ENCODE measurements around the gene PTK7. TPM values are rescaled to one million over a fixed set of nuclear protein-coding genes. Genes with fewer than 3 reads are reported as not detected.

Gene PTK7
- total and polyA plus RNA-seq, 7 donors, result 0.17 to 1.6 (median 0.67) TPM

DNA sequence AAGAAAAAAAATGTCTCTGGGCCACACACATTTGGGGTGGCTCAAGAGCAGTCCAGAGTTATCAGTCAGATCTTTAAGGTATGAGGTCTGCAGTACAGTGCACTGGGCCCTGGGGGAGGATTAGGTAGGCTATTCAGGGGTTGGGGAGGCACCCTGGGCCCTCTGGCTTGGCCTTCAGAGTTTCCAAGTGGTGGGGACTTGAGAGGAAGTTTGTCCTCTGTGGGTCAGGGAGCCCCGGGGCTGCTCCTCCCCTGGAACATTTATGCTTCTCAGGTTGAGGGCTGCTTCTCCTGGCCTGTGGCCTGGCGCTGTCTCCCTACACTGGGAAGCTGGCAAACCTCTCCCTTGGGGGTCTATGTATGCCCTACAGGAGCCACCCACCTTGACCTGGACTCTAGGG lies 46.0 kb downstream of the PTK7 start:
- DNase-seq (no peak), ATAC-seq (no peak)
- TF ChIP-seq, protein P1, sequence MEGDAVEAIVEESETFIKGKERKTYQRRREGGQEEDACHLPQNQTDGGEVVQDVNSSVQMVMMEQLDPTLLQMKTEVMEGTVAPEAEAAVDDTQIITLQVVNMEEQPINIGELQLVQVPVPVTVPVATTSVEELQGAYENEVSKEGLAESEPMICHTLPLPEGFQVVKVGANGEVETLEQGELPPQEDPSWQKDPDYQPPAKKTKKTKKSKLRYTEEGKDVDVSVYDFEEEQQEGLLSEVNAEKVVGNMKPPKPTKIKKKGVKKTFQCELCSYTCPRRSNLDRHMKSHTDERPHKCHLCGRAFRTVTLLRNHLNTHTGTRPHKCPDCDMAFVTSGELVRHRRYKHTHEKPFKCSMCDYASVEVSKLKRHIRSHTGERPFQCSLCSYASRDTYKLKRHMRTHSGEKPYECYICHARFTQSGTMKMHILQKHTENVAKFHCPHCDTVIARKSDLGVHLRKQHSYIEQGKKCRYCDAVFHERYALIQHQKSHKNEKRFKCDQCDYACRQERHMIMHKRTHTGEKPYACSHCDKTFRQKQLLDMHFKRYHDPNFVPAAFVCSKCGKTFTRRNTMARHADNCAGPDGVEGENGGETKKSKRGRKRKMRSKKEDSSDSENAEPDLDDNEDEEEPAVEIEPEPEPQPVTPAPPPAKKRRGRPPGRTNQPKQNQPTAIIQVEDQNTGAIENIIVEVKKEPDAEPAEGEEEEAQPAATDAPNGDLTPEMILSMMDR (IDR thresholded peaks at IDR 0.05), result no peak
- Histone ChIP-seq H3K4me3 (no peak overlapping the region), H3K27ac (no peak overlapping the region), H3K9me3 (no peaks in the 10 kb centered on the region), H3K27me3 (ENCODE audit: insufficient read depth in 3 of 3, low read length in 2 of 3) (no peaks in the 10 kb centered on the region), H3K4me1 (no peaks in the 10 kb centered on the region), H3K36me3 (ENCODE audit: insufficient read depth in 1 of 2, low read depth in 1 of 2) (no peaks in the 10 kb centered on the region)
- intact Hi-C loops (cut with DNase I), result loop anchor here in 1 of 2 donors (5.0 kb wide), 1 partner anchor 50 kb away; no protein-coding TSS in a partner anchor
- 64 to 74% (median 69%) methylated on average over 2 of the region's 2 CpGs for WGBS, 3 donors

DNA sequence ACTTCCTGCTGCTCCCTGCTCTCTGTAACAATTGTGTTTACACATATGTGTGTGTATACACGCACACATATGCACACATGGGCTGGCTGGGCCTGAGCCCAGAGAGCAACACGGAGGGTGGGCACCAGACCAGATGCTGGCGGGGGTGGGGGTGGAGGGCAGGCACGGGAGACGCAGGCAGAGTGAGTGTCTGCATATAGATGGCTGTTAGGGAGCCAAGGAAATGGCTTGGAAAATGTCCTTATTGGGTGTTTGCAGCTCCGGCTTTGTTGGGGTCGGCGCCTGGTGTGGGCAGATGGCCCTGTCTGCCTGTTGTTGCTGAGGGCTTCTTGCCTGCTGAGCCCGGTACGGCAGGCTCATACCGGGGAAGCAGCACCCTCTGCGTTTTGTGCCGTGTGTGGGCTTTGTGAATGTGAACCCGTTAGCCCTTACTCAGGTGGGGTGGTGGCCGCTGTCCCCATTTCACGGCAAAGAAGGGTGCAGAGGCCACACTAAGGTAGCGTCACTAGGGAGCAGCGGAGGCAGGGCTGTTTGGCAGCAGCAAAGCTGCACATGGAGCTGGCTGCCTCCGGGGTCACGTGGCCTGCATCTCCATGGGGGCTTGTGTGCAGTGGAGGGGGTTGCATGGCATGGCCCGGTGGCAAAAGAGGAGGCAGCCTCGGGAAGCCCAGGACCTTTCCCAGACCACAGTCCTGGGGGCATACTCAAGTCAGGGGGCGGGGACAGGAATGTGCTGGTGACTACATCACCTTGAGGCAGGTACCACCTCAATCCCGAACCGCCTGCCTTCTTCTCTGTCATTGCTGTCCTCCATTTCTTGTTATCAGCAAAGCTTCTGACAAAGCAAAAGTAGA lies 47.6 kb downstream of the PTK7 start:
- Histone ChIP-seq H3K27ac (no peak overlapping the region), H3K27me3 (ENCODE audit: insufficient read depth in 3 of 3, low read length in 2 of 3) (no peaks in the 10 kb centered on the region), H3K4me3 (no peak overlapping the region), H3K9me3 (no peaks in the 10 kb centered on the region), H3K4me1 (no peaks in the 10 kb centered on the region), H3K36me3 (ENCODE audit: insufficient read depth in 1 of 2, low read depth in 1 of 2) (no peaks in the 10 kb centered on the region)
- intact Hi-C loops (cut with DNase I), result loop anchor here in 1 of 2 donors (5.0 kb wide), 1 partner anchor 51 kb away; no protein-coding TSS in a partner anchor
- DNase-seq (no peak), ATAC-seq (no peak)
- 44 to 62% (median 49%) methylated on average over 24 to 25 of the region's 25 CpGs for WGBS, 3 donors
- TF ChIP-seq, protein P1 (IDR thresholded peaks at IDR 0.05), result no peak

DNA sequence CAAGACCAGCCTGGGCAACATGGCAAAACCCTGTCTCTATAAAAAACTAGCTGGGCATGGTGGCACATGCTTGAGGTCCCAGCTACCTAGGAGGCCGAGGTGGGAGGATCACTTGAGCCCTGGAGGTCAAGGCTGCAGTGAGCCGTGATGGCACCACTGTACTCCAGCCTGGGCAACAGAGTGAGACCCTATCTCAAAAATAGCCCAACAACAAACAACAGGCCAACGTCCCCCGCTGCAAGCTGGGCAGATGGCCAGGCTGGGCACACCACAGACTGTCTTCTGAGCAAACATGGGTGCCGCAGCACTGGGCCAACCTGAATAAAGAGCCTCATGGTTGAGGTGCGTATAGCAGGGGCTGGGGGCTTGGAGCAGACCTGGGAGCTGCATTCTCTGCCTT lies 48.4 kb downstream of the PTK7 start:
- intact Hi-C loops (cut with DNase I), result loop anchor here in 1 of 2 donors (5.0 kb wide), 1 partner anchor 52 kb away; no protein-coding TSS in a partner anchor
- DNase-seq, result no peak
- Histone ChIP-seq H3K4me3 (no peak overlapping the region), H3K27ac (no peak overlapping the region), H3K27me3 (ENCODE audit: insufficient read depth in 3 of 3, low read length in 2 of 3) (no peaks in the 10 kb centered on the region), H3K36me3 (ENCODE audit: insufficient read depth in 1 of 2, low read depth in 1 of 2) (no peaks in the 10 kb centered on the region), H3K4me1 (no peaks in the 10 kb centered on the region), H3K9me3 (no peaks in the 10 kb centered on the region)
- no peak for ATAC-seq
- TF ChIP-seq, protein P1 (IDR thresholded peaks at IDR 0.05), result no peak
- 73 to 86% (median 82%) methylated on average over 6 of the region's 6 CpGs for WGBS, 3 donors

GRCh38 chr6:43125119-43125518 lies 49.0 kb downstream of the PTK7 start:
- ATAC-seq (no peak), DNase-seq (no peak)
- Histone ChIP-seq H3K27me3 (ENCODE audit: insufficient read depth in 3 of 3, low read length in 2 of 3) (no peaks in the 10 kb centered on the region), H3K27ac (no peak overlapping the region), H3K36me3 (ENCODE audit: insufficient read depth in 1 of 2, low read depth in 1 of 2) (no peaks in the 10 kb centered on the region), H3K4me3 (no peak overlapping the region), H3K4me1 (no peaks in the 10 kb centered on the region), H3K9me3 (no peaks in the 10 kb centered on the region)
- TF ChIP-seq, protein P1 (IDR thresholded peaks at IDR 0.05), result no peak
- 74 to 75% (median 75%) methylated on average over 5 to 6 of the region's 6 CpGs for WGBS, 3 donors
- intact Hi-C loops (cut with DNase I), result no loop called here

All from psoas muscle (tissue), 8 donors.